HepG2 (cell line): ENCODE results near the gene KDM8. TPM values are rescaled to one million over a fixed set of nuclear protein-coding genes. Genes with fewer than 3 reads are reported as not detected.
A peak's percentile ranks its signal among the peaks of the same experiment; 100 is the strongest.

ENCODE experiments used
- CBX1 ChIP-seq: IDR thresholded peaks from one replicate; pipeline ENCODE4 v1.6.1; 2016; ENCODE audit warnings: antibody characterized with exemption, low read depth
- CC2D1A ChIP-seq: sonication (generic); formaldehyde crosslinking; IDR thresholded peaks from 2 replicates; pipeline ENCODE4 v1.8.1; 2023; ENCODE audit warnings: mild to moderate bottlenecking, missing genetic modification reagents
- HIVEP1 ChIP-seq: sonication (generic); formaldehyde crosslinking; IDR thresholded peaks from 2 replicates; pipeline ENCODE4 v1.4.0; 2020; ENCODE audit warnings: mild to moderate bottlenecking, missing genetic modification reagents
- MAF1 ChIP-seq: sonication (generic); formaldehyde crosslinking; IDR thresholded peaks from 2 replicates; pipeline ENCODE4 v1.5.0; 2020; ENCODE audit warnings: missing genetic modification reagents, borderline replicate concordance
- MIXL1 ChIP-seq: IDR thresholded peaks from 2 replicates; pipeline ENCODE4 v1.6.1; 2016
- NCOA2 ChIP-seq: sonication (generic); formaldehyde crosslinking; IDR thresholded peaks from 2 replicates; pipeline ENCODE4 v1.8.0; 2022; ENCODE audit warnings: inconsistent platforms
- POLR2G ChIP-seq: fragments of 200-400 bp; formaldehyde crosslinking; IDR thresholded peaks from 2 replicates; pipeline ENCODE4 v1.6.1; 2018; ENCODE audit warnings: mild to moderate bottlenecking, low read depth, low read length, moderate library complexity
- RBFOX2 ChIP-seq: fragments of 200-400 bp; formaldehyde crosslinking; IDR thresholded peaks from 2 replicates; pipeline ENCODE4 v1.6.1; 2017; ENCODE audit warnings: low read depth, mild to moderate bottlenecking, low read length
- REL ChIP-seq: sonication (generic); formaldehyde crosslinking; conservative IDR thresholded peaks from 2 replicates; pipeline ENCODE4 v1.8.0; 2022; ENCODE audit warnings: mild to moderate bottlenecking, missing genetic modification reagents, moderate library complexity
- RNF2 ChIP-seq: fragments of 450-650 bp; conservative IDR thresholded peaks from 2 replicates; pipeline ENCODE4 v1.6.1; 2016; ENCODE audit warnings: low read depth
- SCMH1 ChIP-seq: sonication (generic); formaldehyde crosslinking; IDR thresholded peaks from 2 replicates; pipeline ENCODE4 v1.9.0; 2021; ENCODE audit warnings: missing genetic modification reagents, mild to moderate bottlenecking, borderline replicate concordance
- SP4 ChIP-seq: sonication (generic); formaldehyde crosslinking; IDR thresholded peaks from 2 replicates; pipeline ENCODE4 v1.8.1; 2023; ENCODE audit warnings: mild to moderate bottlenecking, missing genetic modification reagents
- SYNCRIP ChIP-seq: fragments of 200-400 bp; formaldehyde crosslinking; IDR thresholded peaks from 2 replicates; pipeline ENCODE4 v1.6.1; 2018; ENCODE audit warnings: mild to moderate bottlenecking, low read depth, low read length; ENCODE audit not compliant: insufficient read depth
- TCF7 ChIP-seq: sonication (generic); IDR thresholded peaks from 2 replicates; pipeline ENCODE4 v1.6.1; 2016; ENCODE audit warnings: antibody characterized with exemption, low read depth
- ZBTB38 ChIP-seq: sonication (generic); formaldehyde crosslinking; IDR thresholded peaks from 2 replicates; pipeline ENCODE4 v1.5.1; 2020; ENCODE audit warnings: mild to moderate bottlenecking, missing genetic modification reagents
- ZNF326 ChIP-seq: sonication (generic); formaldehyde crosslinking; IDR thresholded peaks from 2 replicates; pipeline ENCODE4 v1.4.0; 2020; ENCODE audit warnings: missing genetic modification reagents, borderline replicate concordance
- ZNF367 ChIP-seq: sonication (generic); formaldehyde crosslinking; IDR thresholded peaks from 2 replicates; pipeline ENCODE4 v1.4.0; 2020; ENCODE audit warnings: missing genetic modification reagents, borderline replicate concordance
- ZNF484 ChIP-seq: sonication (generic); formaldehyde crosslinking; IDR thresholded peaks from 2 replicates; pipeline ENCODE4 v1.5.1; 2020; ENCODE audit warnings: mild to moderate bottlenecking, low read depth, missing genetic modification reagents, borderline replicate concordance
- ZNF577 ChIP-seq: sonication (generic); formaldehyde crosslinking; IDR thresholded peaks from 2 replicates; pipeline ENCODE4 v1.4.0; 2020; ENCODE audit warnings: mild to moderate bottlenecking, low read depth, missing genetic modification reagents, borderline replicate concordance
- ZNF605 ChIP-seq: sonication (generic); formaldehyde crosslinking; IDR thresholded peaks from 2 replicates; pipeline ENCODE4 v1.8.0; 2022; ENCODE audit warnings: mild to moderate bottlenecking, missing genetic modification reagents
- ZNF678 ChIP-seq: sonication (generic); formaldehyde crosslinking; IDR thresholded peaks from 2 replicates; pipeline ENCODE4 v1.4.0; 2020; ENCODE audit warnings: mild to moderate bottlenecking, missing genetic modification reagents
- polyA plus RNA-seq, 8 experiments: library from polyadenylated mRNA; depleted of rRNA in 3 of 8; stranded (reverse) in 7 of 8; unstranded in 1 of 8; fragments of >200 nt; fragmentation: Illumina TruSeq in 4 of 8; extraction: Trizol in 4 of 8; gene quantifications; 2 replicates each; pipeline versions ENCODE4 v1.2.1 to v1.2.3, GENCODE V29; 2011 to 2016; ENCODE audit warnings: low read depth in 4 of 8, missing spikeins in 1 of 8, mixed read lengths in 1 of 8; ENCODE audit not compliant: insufficient read depth in 1 of 8
- total RNA-seq, 5 experiments: library from RNA; depleted of rRNA; stranded (reverse); fragments of >200 nt; fragmentation: Illumina TruSeq; extraction: Trizol; gene quantifications; 2 replicates each; pipeline ENCODE4 v1.2.3, GENCODE V29; 2016; ENCODE audit warnings: low read depth in 1 of 5
- TF ChIP-seq, protein P1 (sequence below): sonication (generic); formaldehyde crosslinking; IDR thresholded peaks from 2 replicates; pipeline ENCODE4 v1.4.0; 2020; ENCODE audit warnings: missing genetic modification reagents
- TF ChIP-seq, protein P2 (sequence below): sonication (generic); formaldehyde crosslinking; IDR thresholded peaks from 2 replicates; pipeline ENCODE4 v1.4.0; 2020; ENCODE audit warnings: missing genetic modification reagents
- TF ChIP-seq, protein P3 (sequence below): sonication (generic); formaldehyde crosslinking; IDR thresholded peaks from 2 replicates; pipeline ENCODE4 v1.4.0; 2020; ENCODE audit warnings: missing genetic modification reagents; ENCODE audit errors: not compliant biosample characterization

The KDM8 gene
- total and polyA plus RNA-seq, 2 of the 13 experiments (the other 11 are each of a cell fraction or from before 2014, with no cell fraction given) = 3.3 to 8.6 TPM

DNA sequence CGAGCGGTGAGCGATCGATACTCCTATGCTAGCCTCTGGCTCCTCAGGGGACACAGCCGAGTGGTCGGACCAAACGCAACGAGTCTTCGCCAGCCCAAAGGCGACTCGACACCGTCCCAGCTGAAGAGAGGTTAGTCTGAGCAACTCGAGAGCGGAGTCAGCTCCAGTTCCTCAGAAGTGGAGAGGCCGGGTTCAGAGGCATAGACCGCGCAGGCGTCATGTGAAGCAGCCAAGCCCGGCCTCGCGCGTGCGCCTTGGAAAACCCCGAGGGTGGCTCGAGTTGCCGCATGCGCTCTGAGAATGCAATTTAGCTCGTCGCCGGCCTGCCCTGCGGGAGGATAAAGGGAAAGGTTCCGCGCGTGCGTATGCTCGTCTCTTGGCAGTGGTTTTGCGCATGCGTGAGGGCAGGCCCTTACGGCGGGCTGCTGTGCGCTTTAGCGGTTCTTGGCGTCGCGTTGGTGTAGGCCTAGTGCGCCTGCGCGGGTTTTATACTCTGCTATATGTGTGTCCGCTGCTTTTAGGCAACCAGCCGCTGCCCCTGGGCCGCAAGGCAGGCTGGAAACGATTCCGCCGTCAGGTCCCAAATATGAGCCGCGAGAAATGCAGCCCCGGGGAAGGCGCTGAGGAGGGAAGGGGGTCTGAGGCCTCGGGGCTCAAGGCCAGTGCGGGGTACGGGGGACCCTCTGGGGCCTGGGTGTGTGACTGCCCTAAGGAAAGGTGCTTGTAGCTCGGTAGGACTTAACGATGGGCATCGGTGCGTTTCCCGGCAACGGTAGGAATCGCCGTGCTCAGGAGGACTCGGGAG lies at the start of gene KDM8 (continued):
- no peak for TF ChIP-seq ZNF577 (CRISPR knock-in tag)
- 0 out of 2 replicates have a peak, but pooled peaks have one; percentile 21 for TF ChIP-seq MAF1 (CRISPR knock-in tag)
- TF ChIP-seq RNF2 = peak; percentile 89
- TF ChIP-seq MIXL1 (CRISPR knock-in tag) = peak; percentile 7; the same call in 1 of the 2 replicates
- TF ChIP-seq ZNF367 (CRISPR knock-in tag) = peak; percentile 88; the same call in 1 of the 2 replicates
- peak; percentile 86 for TF ChIP-seq CBX1
- no peak for TF ChIP-seq SYNCRIP
- peak; percentile 96 for TF ChIP-seq POLR2G
- no peak for TF ChIP-seq SCMH1
- peak; percentile 88 for TF ChIP-seq HIVEP1 (CRISPR knock-in tag)
- no peak; the same call in 1 of the 2 replicates for TF ChIP-seq REL
- TF ChIP-seq, protein P1, sequence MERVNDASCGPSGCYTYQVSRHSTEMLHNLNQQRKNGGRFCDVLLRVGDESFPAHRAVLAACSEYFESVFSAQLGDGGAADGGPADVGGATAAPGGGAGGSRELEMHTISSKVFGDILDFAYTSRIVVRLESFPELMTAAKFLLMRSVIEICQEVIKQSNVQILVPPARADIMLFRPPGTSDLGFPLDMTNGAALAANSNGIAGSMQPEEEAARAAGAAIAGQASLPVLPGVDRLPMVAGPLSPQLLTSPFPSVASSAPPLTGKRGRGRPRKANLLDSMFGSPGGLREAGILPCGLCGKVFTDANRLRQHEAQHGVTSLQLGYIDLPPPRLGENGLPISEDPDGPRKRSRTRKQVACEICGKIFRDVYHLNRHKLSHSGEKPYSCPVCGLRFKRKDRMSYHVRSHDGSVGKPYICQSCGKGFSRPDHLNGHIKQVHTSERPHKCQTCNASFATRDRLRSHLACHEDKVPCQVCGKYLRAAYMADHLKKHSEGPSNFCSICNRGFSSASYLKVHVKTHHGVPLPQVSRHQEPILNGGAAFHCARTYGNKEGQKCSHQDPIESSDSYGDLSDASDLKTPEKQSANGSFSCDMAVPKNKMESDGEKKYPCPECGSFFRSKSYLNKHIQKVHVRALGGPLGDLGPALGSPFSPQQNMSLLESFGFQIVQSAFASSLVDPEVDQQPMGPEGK = no peak; the same call in 1 of the 2 replicates
- TF ChIP-seq RBFOX2 = peak; percentile 99
- TF ChIP-seq ZNF484 = peak; percentile 61; the same call in 1 of the 2 replicates
- no peak for TF ChIP-seq CC2D1A (CRISPR knock-in tag)
- no peak; the same call in 1 of the 2 replicates for TF ChIP-seq TCF7
- peak; percentile 81 for TF ChIP-seq ZNF605 (CRISPR knock-in tag)
- TF ChIP-seq ZNF678 = no peak
- peak; percentile 77 for TF ChIP-seq ZNF326
- TF ChIP-seq, protein P2, sequence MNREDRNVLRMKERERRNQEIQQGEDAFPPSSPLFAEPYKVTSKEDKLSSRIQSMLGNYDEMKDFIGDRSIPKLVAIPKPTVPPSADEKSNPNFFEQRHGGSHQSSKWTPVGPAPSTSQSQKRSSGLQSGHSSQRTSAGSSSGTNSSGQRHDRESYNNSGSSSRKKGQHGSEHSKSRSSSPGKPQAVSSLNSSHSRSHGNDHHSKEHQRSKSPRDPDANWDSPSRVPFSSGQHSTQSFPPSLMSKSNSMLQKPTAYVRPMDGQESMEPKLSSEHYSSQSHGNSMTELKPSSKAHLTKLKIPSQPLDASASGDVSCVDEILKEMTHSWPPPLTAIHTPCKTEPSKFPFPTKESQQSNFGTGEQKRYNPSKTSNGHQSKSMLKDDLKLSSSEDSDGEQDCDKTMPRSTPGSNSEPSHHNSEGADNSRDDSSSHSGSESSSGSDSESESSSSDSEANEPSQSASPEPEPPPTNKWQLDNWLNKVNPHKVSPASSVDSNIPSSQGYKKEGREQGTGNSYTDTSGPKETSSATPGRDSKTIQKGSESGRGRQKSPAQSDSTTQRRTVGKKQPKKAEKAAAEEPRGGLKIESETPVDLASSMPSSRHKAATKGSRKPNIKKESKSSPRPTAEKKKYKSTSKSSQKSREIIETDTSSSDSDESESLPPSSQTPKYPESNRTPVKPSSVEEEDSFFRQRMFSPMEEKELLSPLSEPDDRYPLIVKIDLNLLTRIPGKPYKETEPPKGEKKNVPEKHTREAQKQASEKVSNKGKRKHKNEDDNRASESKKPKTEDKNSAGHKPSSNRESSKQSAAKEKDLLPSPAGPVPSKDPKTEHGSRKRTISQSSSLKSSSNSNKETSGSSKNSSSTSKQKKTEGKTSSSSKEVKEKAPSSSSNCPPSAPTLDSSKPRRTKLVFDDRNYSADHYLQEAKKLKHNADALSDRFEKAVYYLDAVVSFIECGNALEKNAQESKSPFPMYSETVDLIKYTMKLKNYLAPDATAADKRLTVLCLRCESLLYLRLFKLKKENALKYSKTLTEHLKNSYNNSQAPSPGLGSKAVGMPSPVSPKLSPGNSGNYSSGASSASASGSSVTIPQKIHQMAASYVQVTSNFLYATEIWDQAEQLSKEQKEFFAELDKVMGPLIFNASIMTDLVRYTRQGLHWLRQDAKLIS (CRISPR knock-in tag) = no peak
- peak; percentile 87; the same call in 1 of the 2 replicates for TF ChIP-seq SP4 (CRISPR knock-in tag)
- TF ChIP-seq, protein P3, sequence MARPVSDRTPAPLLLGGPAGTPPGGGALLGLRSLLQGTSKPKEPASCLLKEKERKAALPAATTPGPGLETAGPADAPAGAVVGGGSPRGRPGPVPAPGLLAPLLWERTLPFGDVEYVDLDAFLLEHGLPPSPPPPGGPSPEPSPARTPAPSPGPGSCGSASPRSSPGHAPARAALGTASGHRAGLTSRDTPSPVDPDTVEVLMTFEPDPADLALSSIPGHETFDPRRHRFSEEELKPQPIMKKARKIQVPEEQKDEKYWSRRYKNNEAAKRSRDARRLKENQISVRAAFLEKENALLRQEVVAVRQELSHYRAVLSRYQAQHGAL (CRISPR knock-in tag) = no peak
- peak; percentile 43; the same call in 1 of the 2 replicates for TF ChIP-seq ZBTB38 (CRISPR knock-in tag)
- peak; percentile 74 for TF ChIP-seq NCOA2 (CRISPR knock-in tag)
